GM12892 (cell line): ENCODE data around the gene TMEM187.

Experiments used
- POLR2A ChIP-seq: IDR thresholded peaks from 2 replicates; pipeline ENCODE4 v1.6.1; 2011; ENCODE audit warnings: low read depth, low read length, control low read depth
- POLR2AphosphoS5 ChIP-seq: IDR thresholded peaks from 2 replicates; pipeline ENCODE4 v1.6.1; 2011; ENCODE audit warnings: low read depth, low read length, control low read depth
- TAF1 ChIP-seq: IDR thresholded peaks from 2 replicates; pipeline ENCODE4 v1.6.1; 2011; ENCODE audit warnings: low read depth, mild to moderate bottlenecking, control low read depth, low read length, borderline replicate concordance

- TF ChIP-seq TAF1 (no peak), POLR2AphosphoS5 (no peak), POLR2A (no peak)
These were observed 59.6 kb downstream of the TMEM187 start for GRCh38 chrX:154032160-154032559.
